GM13976 (cell line): ENCODE measurements around the gene OGA.

Experiments used
- DNase-seq: peaks from one replicate; pipeline ENCODE4 v3.0.0; 2012; ENCODE audit warnings: low spot score
- CTCF ChIP-seq: IDR thresholded peaks from 2 replicates; pipeline ENCODE4 v1.5.1; 2012; ENCODE audit warnings: borderline replicate concordance, mild to moderate bottlenecking; ENCODE audit not compliant: insufficient read depth; ENCODE audit errors: extremely low read depth, missing control alignments, control extremely low read depth
- in situ Hi-C: fragments of 300-500 bp; cut with MboI; formaldehyde crosslinking; loops from one replicate; pipeline ENCODE4 v1.12.0; 2022; ENCODE audit warnings: low sequenced_read_pairs, mixed read lengths, inconsistent platforms; ENCODE audit not compliant: unreplicated experiment

The OGA gene

GRCh38 chr10:101838416-101838970, 20.2 kb upstream of the OGA start:
- DNase-seq, result no peak
- no peak for TF ChIP-seq CTCF
- in situ Hi-C loops, result loop anchor here (5.0 kb wide), 1 partner anchor 169 kb away; no protein-coding TSS in a partner anchor

- no peak for DNase-seq
- in situ Hi-C loops, result loop anchor here (5.0 kb wide), 1 partner anchor 170 kb away; no protein-coding TSS in a partner anchor
- TF ChIP-seq CTCF, result no peak
Measured at GRCh38 chr10:101837748-101838147, 19.5 kb upstream of the OGA start.

DNA sequence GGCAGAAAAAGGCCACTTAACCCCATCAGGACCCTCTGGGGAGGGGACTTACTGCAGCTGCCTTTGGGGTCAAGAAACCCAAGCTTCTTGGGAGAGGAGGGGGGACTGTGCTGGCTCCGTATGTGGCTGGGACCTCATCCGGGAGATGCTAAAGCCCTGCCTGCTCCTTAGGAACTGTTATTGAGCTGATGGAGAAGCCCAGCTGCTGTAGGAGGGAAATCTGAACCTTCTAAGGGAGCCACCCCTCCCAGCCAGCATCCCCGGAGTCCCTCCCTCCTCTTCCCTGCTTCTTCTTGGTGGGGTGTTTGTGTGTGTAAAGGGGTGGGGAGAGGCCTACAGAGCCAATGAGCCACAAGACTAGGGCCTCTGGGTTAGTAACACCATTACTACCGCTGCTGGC, 17.1 kb upstream of the OGA start:
- no peak for DNase-seq
- in situ Hi-C loops, result loop anchor here (5.0 kb wide), 1 partner anchor 172 kb away; no protein-coding TSS in a partner anchor

GRCh38 chr10:101834341-101834740, 16.1 kb upstream of the OGA start:
- in situ Hi-C loops, result no loop called here
- TF ChIP-seq CTCF, result no peak
- no peak for DNase-seq

More for the DNA sequence above, 17.1 kb upstream of the OGA start:
- no peak for TF ChIP-seq CTCF

- no peak for DNase-seq
- in situ Hi-C loops, result no loop called here
- no peak for TF ChIP-seq CTCF
Measured at GRCh38 chr10:101833466-101833865, 15.2 kb upstream of the OGA start.

GRCh38 chr10:101832325-101832771, 14.1 kb upstream of the OGA start:
- no peak for DNase-seq
- no peak for TF ChIP-seq CTCF
- in situ Hi-C loops, result no loop called here
